ENCODE results near the gene CHAT.
A peak's percentile ranks its signal among the peaks of the same experiment; 100 is the strongest.

The CHAT gene

GRCh38 chr10:49597426-49598163 lies 16.2 kb upstream of the CHAT start:
- no peak for DNase-seq (ENCODE audit: low read depth in 2 of 2)

DNA sequence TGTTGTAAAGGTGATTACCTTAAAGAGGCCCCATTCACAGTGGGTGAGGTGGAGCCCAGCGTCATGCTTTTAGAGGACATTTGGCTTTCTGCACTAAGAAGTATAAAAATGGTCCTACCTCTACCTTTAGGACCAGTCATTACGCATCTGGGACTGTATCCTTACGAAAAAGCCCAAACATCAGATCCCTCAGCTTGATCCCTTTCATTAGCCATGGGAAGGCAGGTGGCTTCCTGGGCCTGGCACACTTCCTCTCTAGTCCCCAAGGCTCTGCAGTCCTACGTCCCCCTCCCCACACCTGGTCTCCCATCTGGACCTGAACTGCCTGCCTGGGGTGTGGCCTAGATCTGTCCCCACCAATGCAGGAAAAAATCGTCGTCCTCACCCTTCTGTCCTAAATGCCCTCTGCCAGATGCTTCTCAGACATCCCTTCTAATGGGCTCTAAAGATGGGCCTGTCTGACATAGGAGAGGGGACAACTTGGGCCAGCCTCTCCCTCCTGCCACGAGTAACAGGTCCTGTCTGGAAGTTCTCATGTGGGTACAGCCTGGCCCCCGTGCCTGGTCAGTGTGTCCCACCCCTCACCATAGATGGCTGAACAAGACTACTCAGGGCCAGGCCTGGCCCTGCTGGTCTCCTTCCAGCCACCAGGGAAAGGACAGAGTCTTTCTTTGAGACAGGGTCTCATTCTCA lies 15.5 kb upstream of the CHAT start:
- no peak for DNase-seq (ENCODE audit: low read depth in 2 of 2)

GRCh38 chr10:49598986-49599385 lies 14.9 kb upstream of the CHAT start:
- no peak for DNase-seq (ENCODE audit: low read depth in 2 of 2)

DNA sequence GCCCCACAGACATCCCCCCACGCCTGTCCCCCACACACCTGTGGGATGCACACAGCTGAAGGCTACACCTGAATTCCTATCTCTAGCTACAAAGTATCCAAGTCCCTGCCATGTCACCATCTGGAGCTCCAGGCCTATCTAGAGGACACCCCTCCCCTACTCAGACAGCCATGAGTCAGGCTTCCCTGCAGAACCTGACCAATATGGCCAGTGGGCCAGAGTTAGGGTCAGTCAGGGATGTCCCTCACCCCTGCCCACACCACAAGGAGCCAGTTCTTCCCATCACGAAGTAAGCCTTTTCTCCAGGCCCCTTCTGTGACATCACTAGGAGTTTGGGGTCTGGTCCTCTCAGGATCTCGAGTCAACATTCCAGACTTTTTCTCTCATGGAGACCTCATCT lies 14.3 kb upstream of the CHAT start:
- DNase-seq (ENCODE audit: low read depth in 2 of 2): no peak

DNA sequence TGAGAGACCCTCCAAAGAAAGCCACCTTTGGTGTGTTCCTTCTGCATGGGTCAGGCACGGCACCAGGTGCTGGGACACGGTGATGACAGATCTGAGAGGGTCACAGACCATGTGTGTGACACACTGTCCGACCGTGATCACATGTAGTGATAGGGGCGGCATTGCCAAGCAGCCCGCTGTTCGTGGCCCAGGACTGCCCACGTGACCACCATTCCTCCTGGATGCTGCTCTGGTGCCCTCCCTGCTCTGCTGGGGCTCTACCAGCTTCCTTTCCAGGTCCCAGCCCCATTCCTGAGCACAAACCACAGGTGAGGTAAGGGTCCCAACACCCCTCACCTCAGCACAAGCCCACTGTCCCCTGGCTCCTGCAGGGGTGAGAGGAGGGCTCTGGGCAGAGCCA lies 13.8 kb upstream of the CHAT start:
- no peak for DNase-seq (ENCODE audit: low read depth in 2 of 2)

DNA sequence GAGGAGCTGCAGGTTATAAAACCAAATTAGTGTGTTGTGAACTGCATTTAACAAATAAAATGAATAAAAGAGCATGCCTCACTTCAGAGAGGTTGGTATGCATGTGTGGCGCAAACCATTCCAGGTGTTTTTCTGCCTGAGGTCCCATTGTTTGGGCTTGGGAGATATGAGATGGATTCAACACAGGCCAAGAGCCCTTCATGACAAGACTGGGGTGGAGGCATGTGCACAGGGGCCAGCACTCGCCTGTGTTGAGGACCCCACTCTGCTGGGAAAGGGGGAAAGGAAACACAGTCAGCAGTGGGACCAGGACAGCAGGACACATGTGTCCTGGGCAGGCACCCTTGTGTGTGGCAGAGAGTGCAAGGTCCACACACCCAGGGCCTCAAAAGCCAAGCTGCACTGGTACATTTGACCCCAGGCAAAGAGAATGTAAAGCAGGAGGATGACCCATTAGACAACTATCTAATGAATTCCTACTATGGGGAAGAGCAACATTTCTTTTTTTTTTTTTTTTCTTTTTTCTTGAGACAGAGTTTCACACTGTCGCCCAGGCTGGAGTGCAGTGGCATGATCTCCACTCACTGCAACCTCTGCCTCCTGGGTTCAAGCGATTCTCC lies 12.9 kb upstream of the CHAT start:
- no peak for DNase-seq (ENCODE audit: low read depth in 2 of 2)

GRCh38 chr10:49601857-49602256 lies 12.0 kb upstream of the CHAT start:
- no peak for DNase-seq (ENCODE audit: low read depth in 2 of 2)

DNA sequence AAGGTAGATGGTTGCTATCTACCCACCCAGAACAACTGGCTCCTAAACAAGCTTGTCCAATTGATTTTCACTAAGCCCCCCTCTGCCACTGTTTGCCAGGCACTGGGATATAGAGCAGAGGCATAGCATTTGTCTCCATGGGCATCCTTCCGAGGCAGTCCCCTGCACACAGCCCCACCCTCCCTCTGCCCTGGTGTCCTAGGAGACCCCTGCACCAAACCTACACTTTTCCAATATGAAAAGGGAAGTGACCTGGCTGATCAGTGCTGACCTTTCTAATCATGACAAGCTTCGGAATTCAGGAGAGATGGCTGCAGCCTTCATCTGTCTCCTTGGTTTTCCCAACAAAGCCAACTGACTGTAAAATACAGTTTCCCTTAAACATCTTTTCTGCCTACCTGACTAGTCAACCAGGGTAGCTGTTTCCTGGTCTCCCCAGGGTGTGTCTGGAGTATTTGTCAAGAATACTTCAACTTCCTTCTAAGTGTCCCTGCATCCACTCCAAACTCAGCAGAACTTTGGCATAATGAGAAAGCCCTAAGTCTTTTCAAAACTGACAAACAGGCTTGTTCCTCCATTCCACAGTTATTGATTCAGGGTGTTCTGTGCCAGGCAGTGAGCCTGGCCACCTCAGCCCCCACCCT lies 11.3 kb upstream of the CHAT start:
- DNase-seq (ENCODE audit: low read depth in 2 of 2): no peak

DNA sequence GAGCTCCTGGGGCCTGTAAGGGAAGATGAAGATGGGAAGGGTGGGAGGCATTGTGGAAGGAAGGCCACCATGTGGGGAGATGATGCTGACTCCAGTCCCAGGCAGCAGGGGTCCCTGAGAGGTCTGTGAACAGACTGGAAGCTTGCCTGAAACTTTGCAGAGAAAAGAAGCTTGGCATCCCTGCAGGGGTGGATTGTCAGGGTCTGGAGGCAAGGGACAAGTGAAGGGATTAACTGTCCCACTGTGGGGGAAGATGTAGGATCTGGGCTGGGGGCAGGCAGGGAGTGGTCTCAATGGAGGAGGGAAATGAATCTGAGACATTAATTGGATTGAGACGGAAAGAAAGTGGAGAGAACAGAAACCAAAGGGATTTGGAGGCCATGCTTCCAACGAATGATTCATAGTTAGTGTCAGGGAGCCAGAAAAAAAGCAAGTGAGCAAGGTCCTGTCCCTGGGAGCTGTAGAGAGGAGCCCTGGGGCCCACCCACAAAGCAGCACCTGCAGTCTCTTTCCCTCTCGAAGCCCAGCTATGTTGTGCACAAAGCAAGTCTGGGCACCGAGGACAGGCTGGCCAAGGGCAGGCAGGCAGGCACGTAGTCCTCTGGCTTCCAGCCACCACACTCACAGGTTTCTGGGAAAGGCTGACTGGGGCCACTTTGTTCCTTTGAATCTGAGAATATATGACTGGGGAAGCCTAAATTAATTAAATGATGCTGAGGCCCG lies 8.5 kb upstream of the CHAT start:
- DNase-seq (ENCODE audit: low read depth in 2 of 2): no peak

- no peak for DNase-seq (ENCODE audit: low read depth in 2 of 2)
Observed at GRCh38 chr10:49605939-49606509, 7.8 kb upstream of the CHAT start.

GRCh38 chr10:49606981-49607535 lies 6.8 kb upstream of the CHAT start:
- DNase-seq (ENCODE audit: low read depth in 2 of 2): peak; percentile 26 to 34

DNA sequence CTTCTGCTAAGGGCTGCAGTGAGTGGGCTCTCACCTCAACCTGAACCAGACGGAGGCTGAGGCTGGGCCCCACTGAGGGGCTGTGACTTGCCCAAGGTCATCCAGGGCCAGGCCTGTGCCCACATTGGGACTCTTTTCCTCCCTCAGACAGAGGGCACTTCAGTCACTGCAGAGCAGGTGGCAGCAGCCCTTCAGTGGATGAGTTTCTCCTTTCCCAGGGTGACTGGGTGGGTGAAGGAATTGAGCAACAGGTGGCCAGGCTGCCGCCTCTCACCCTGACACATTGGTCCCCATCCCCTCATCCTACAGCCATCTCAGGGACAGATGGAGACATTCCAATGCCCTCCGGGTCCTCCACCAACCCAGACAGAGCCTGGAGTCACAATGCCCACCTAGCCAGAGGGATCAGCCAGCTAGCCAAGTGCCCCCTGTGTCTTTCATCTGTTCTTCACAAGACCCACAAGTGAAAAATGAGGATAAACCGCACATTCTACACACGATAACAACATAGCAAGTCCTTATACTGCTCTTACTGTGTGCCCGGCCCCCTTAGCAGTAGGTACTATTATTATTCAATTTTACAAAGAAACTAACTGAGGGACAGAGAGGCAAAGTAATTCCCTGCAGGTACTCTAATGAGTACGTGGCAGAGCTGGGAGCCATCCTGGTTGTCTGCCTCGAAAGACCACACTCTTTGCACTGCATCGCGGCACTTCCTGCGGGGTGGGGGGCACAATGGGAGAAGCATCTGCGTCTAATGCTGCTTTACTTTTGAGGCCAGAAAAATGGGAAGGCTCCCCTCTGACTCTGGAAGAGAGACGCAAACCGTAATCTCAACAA lies 5.5 kb upstream of the CHAT start:
- no peak for DNase-seq (ENCODE audit: low read depth in 2 of 2)

- DNase-seq (ENCODE audit: low read depth in 2 of 2): no peak
Observed at GRCh38 chr10:49609006-49609282, 4.9 kb upstream of the CHAT start.

GRCh38 chr10:49609283-49610113 lies 4.3 kb upstream of the CHAT start:
- DNase-seq (ENCODE audit: low read depth in 2 of 2): no peak

GRCh38 chr10:49610114-49610457 lies 3.8 kb upstream of the CHAT start, which contains the start of gene SLC18A3:
TSS of gene SLC18A3 (plus strand) at chr10:49610310. CDS start at chr10:49610741, 431 bp downstream.
- DNase-seq (ENCODE audit: low read depth in 2 of 2): no peak

- DNase-seq (ENCODE audit: low read depth in 2 of 2): no peak
Observed at GRCh38 chr10:49610458-49611165, 3.2 kb upstream of the CHAT start.

GRCh38 chr10:49611166-49611815 lies 2.5 kb upstream of the CHAT start:
- DNase-seq (ENCODE audit: low read depth in 2 of 2): no peak

DNA sequence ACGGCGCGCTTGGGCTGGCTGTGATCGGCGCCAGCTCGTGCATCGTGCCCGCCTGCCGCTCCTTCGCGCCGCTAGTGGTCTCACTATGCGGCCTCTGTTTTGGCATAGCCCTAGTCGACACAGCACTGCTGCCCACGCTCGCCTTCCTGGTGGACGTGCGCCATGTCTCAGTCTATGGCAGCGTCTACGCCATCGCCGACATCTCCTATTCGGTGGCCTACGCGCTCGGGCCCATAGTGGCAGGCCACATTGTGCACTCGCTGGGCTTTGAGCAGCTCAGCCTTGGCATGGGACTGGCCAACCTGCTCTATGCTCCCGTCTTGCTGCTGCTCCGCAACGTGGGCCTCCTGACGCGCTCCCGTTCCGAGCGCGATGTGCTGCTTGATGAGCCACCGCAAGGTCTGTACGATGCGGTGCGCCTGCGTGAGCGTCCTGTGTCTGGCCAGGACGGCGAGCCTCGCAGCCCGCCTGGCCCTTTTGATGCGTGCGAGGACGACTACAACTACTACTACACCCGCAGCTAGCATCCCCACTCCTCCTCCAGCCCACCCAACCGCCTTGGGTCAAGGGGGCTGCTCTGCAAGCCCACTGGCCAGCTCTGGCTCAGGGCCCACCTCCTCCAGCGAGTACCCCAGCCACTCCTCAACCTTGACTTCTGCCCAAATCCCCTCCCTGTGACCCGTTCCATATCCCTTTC lies 1.9 kb upstream of the CHAT start:
- DNase-seq (ENCODE audit: low read depth in 2 of 2): no peak
